Measurements from ENCODE around the gene ILK. TPM values are rescaled to one million over a fixed set of nuclear protein-coding genes. Genes with fewer than 3 reads are reported as not detected.

Gene ILK
- total RNA-seq, 1 donor from 2014 or later, result 209 TPM

GRCh38 chr11:6587360-6587953, 16.1 kb upstream of the ILK start:
- Histone ChIP-seq H3K4me1 (ENCODE audit: insufficient read depth, low read length) (no peaks in the 10 kb centered on the region), H3K4me3 (ENCODE audit: insufficient read depth, low read depth, low read length) (no peak overlapping the region), H3K9ac (ENCODE audit: low read length) (no peak overlapping the region), H3K79me2 (ENCODE audit: insufficient read depth, low read length) (peaks cover 7% of the 10 kb centered on the region), H4K20me1 (ENCODE audit: insufficient read depth, low read length) (no peaks in the 10 kb centered on the region), H3K36me3 (ENCODE audit: insufficient read depth, low read length) (peaks cover 8% of the 10 kb centered on the region), H3K9me3 (ENCODE audit: insufficient read depth, low read depth, low read length) (peaks cover 3% of the 10 kb centered on the region), H3K27me3 (ENCODE audit: insufficient read depth, low read length) (no peaks in the 10 kb centered on the region), H3K4me2 (ENCODE audit: low read length) (no peak overlapping the region), H2AFZ (ENCODE audit: low read depth, low read length) (no peak overlapping the region), H3K27ac (ENCODE audit: low read depth, low read length) (no peak overlapping the region)
- Mint-ChIP-seq H3K4me1 (ENCODE audit: low read depth, unreplicated experiment) (no peaks in the 10 kb centered on the region), H3K4me3 (ENCODE audit: unreplicated experiment) (no peak overlapping the region), H3K27ac (ENCODE audit: unreplicated experiment) (no peak overlapping the region), H3K36me3 (ENCODE audit: low read depth, unreplicated experiment) (peaks cover 21% of the 10 kb centered on the region), H3K9me3 (ENCODE audit: unreplicated experiment) (peaks cover 17% of the 10 kb centered on the region), H3K27me3 (ENCODE audit: low read depth, unreplicated experiment) (no peaks in the 10 kb centered on the region)
- DNase-seq (ENCODE audit: low read depth) (no peak), FAIRE-seq (no peak)
- TF ChIP-seq CTCF (IDR thresholded peaks at IDR 0.05; ENCODE audit: insufficient read depth, low read depth, low read length), result no peak

- TF ChIP-seq EZH2 (IDR thresholded peaks at IDR 0.05; ENCODE audit: insufficient read depth, low read length), result no peak
- no peak for TF ChIP-seq CTCF (IDR thresholded peaks at IDR 0.05; ENCODE audit: insufficient read depth, low read depth, low read length)
- Histone ChIP-seq H2AFZ (ENCODE audit: low read depth, low read length) (no peak overlapping the region), H3K27ac (ENCODE audit: low read depth, low read length) (no peak overlapping the region), H3K36me3 (ENCODE audit: insufficient read depth, low read length) (peaks cover 12% of the 10 kb centered on the region), H3K9me3 (ENCODE audit: insufficient read depth, low read depth, low read length) (peaks cover 3% of the 10 kb centered on the region), H3K4me1 (ENCODE audit: insufficient read depth, low read length) (no peaks in the 10 kb centered on the region), H3K27me3 (ENCODE audit: insufficient read depth, low read length) (no peaks in the 10 kb centered on the region), H3K4me3 (ENCODE audit: insufficient read depth, low read depth, low read length) (no peak overlapping the region), H4K20me1 (ENCODE audit: insufficient read depth, low read length) (no peaks in the 10 kb centered on the region), H3K4me2 (ENCODE audit: low read length) (no peak overlapping the region), H3K9ac (ENCODE audit: low read length) (no peak overlapping the region), H3K79me2 (ENCODE audit: insufficient read depth, low read length) (peaks cover 2% of the 10 kb centered on the region)
- FAIRE-seq (no peak), DNase-seq (ENCODE audit: low read depth) (no peak)
- no peaks in the 10 kb centered on the region for H3K27me3 Mint-ChIP-seq (ENCODE audit: low read depth, unreplicated experiment)
- no peak overlapping the region for H3K27ac Mint-ChIP-seq (ENCODE audit: unreplicated experiment)
- no peak overlapping the region for H3K4me3 Mint-ChIP-seq (ENCODE audit: unreplicated experiment)
- H3K4me1 Mint-ChIP-seq (ENCODE audit: low read depth, unreplicated experiment), result no peaks in the 10 kb centered on the region
- peaks cover 16% of the 10 kb centered on the region for H3K9me3 Mint-ChIP-seq (ENCODE audit: unreplicated experiment)
- peaks cover 25% of the 10 kb centered on the region for H3K36me3 Mint-ChIP-seq (ENCODE audit: low read depth, unreplicated experiment)
Observed at GRCh38 chr11:6588018-6588417, 15.6 kb upstream of the ILK start.

- Mint-ChIP-seq H3K36me3 (ENCODE audit: low read depth, unreplicated experiment) (peaks cover 23% of the 10 kb centered on the region), H3K27me3 (ENCODE audit: low read depth, unreplicated experiment) (no peaks in the 10 kb centered on the region), H3K9me3 (ENCODE audit: unreplicated experiment) (no peaks in the 10 kb centered on the region), H3K4me3 (ENCODE audit: unreplicated experiment) (no peak overlapping the region), H3K27ac (ENCODE audit: unreplicated experiment) (no peak overlapping the region), H3K4me1 (ENCODE audit: low read depth, unreplicated experiment) (peaks cover 6% of the 10 kb centered on the region)
- peaks cover 40% of the 10 kb centered on the region for H3K36me3 ChIP-seq (ENCODE audit: insufficient read depth, low read length)
- FAIRE-seq, result no peak
- no peak overlapping the region for H2AFZ ChIP-seq (ENCODE audit: low read depth, low read length)
- no peaks in the 10 kb centered on the region for H3K27me3 ChIP-seq (ENCODE audit: insufficient read depth, low read length)
- H3K4me2 ChIP-seq (ENCODE audit: low read length), result no peak overlapping the region
- H3K4me3 ChIP-seq (ENCODE audit: insufficient read depth, low read depth, low read length), result no peak overlapping the region
- no peaks in the 10 kb centered on the region for H3K4me1 ChIP-seq (ENCODE audit: insufficient read depth, low read length)
- no peak overlapping the region for H3K9ac ChIP-seq (ENCODE audit: low read length)
- H4K20me1 ChIP-seq (ENCODE audit: insufficient read depth, low read length), result peaks cover 23% of the 10 kb centered on the region
- no peak for DNase-seq (ENCODE audit: low read depth)
- no peak overlapping the region for H3K27ac ChIP-seq (ENCODE audit: low read depth, low read length)
- TF ChIP-seq EZH2 (IDR thresholded peaks at IDR 0.05; ENCODE audit: insufficient read depth, low read length) (no peak), CTCF (IDR thresholded peaks at IDR 0.05; ENCODE audit: insufficient read depth, low read depth, low read length) (no peak)
- H3K9me3 ChIP-seq (ENCODE audit: insufficient read depth, low read depth, low read length), result no peaks in the 10 kb centered on the region
- H3K79me2 ChIP-seq (ENCODE audit: insufficient read depth, low read length), result peaks cover 24% of the 10 kb centered on the region
Observed at GRCh38 chr11:6594142-6594768, 9.3 kb upstream of the ILK start.
